BE2C (cell line): ENCODE results near the gene GIGYF2.

Experiments used
- DNase-seq: peaks from one replicate; pipeline ENCODE4 v3.0.0-alpha.2; 2020
- H3K27me3 ChIP-seq: fragments of 250-450 bp; sonication (Bioruptor Pico); 2 replicates; pipeline ENCODE4 v1.5.1; 2020; ENCODE audit warnings: mild to moderate bottlenecking
- H3K36me3 ChIP-seq: fragments of 250-450 bp; sonication (Bioruptor Pico); 2 replicates; pipeline ENCODE4 v1.5.1; 2020; ENCODE audit warnings: mild to moderate bottlenecking
- H3K4me1 ChIP-seq: fragments of 250-450 bp; sonication (Bioruptor Pico); 2 replicates; pipeline ENCODE4 v1.5.1; 2020
- H3K4me3 ChIP-seq: 2 replicates; pipeline ENCODE4 v1.5.1; 2011; ENCODE audit warnings: low read depth, low read length
- H3K9me3 ChIP-seq: fragments of 250-450 bp; sonication (Bioruptor Pico); 2 replicates; pipeline ENCODE4 v1.5.1; 2020
- TF ChIP-seq, protein P1 (sequence below): IDR thresholded peaks from 2 replicates; pipeline ENCODE4 v1.5.1; 2012; ENCODE audit warnings: mild to moderate bottlenecking, low read depth, low read length

The GIGYF2 gene

DNA sequence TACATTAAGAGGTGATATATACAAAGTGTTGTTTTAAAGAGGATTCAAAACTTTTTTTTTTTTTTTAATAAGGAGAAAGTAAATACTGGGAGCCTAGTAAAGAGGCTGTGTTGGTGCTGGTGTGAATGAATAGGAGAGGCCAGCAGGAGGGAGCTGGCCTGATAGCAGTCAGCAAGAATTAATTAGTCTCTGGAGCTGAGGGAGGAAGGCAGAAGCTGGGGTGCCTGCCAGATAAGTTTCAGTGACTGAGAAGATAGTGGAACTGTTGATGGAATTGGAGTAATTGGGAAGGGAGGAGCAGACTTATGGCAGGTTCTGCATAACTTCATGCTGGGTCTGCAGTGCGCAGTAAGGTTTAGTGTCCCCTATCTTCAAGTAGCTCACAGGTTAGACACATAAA lies 136.7 kb downstream of the GIGYF2 start:
- no peak for DNase-seq
- no peaks in the 10 kb centered on the region for H3K4me1 ChIP-seq
- no peaks in the 10 kb centered on the region for H3K9me3 ChIP-seq
- TF ChIP-seq, protein P1, sequence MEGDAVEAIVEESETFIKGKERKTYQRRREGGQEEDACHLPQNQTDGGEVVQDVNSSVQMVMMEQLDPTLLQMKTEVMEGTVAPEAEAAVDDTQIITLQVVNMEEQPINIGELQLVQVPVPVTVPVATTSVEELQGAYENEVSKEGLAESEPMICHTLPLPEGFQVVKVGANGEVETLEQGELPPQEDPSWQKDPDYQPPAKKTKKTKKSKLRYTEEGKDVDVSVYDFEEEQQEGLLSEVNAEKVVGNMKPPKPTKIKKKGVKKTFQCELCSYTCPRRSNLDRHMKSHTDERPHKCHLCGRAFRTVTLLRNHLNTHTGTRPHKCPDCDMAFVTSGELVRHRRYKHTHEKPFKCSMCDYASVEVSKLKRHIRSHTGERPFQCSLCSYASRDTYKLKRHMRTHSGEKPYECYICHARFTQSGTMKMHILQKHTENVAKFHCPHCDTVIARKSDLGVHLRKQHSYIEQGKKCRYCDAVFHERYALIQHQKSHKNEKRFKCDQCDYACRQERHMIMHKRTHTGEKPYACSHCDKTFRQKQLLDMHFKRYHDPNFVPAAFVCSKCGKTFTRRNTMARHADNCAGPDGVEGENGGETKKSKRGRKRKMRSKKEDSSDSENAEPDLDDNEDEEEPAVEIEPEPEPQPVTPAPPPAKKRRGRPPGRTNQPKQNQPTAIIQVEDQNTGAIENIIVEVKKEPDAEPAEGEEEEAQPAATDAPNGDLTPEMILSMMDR, result no peak
- H3K27me3 ChIP-seq, result no peaks in the 10 kb centered on the region
- no peak overlapping the region for H3K4me3 ChIP-seq
- peaks cover 57% of the 10 kb centered on the region for H3K36me3 ChIP-seq

- Histone ChIP-seq H3K9me3 (no peaks in the 10 kb centered on the region), H3K36me3 (peaks cover 65% of the 10 kb centered on the region), H3K27me3 (no peaks in the 10 kb centered on the region), H3K4me3 (no peak overlapping the region), H3K4me1 (no peaks in the 10 kb centered on the region)
- TF ChIP-seq, protein P1, result no peak
- DNase-seq, result no peak
Observed at GRCh38 chr2:232835687-232836208, 138.6 kb downstream of the GIGYF2 start.

GRCh38 chr2:232836934-232837333 lies 139.8 kb downstream of the GIGYF2 start:
- H3K9me3 ChIP-seq, result no peaks in the 10 kb centered on the region
- no peaks in the 10 kb centered on the region for H3K27me3 ChIP-seq
- DNase-seq, result no peak
- TF ChIP-seq, protein P1, result no peak
- H3K36me3 ChIP-seq, result peaks cover 66% of the 10 kb centered on the region
- H3K4me3 ChIP-seq, result no peak overlapping the region
- H3K4me1 ChIP-seq, result no peaks in the 10 kb centered on the region

DNA sequence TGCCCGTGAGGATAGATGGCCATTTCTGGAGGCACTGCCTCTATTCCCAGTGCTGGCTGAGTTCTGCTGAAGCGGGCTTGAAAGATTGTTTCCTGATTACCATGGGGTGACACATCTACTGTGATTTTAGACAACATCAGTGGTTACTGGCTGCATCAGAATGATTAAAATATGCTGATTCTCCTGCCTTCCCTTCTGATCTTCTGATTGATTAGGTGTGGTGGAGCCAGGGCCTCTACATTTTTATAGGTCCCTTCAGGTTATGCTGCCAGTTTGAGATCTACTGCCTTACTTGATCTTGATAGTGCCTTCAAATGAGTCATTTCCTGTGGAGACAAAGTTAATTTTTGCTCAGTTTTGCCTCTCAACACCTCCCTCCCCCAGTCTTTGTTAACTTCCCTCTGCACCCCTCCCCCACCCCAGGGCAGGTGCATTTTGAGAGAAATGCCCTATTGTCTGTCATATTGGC lies 141.3 kb downstream of the GIGYF2 start:
- Histone ChIP-seq H3K27me3 (no peaks in the 10 kb centered on the region), H3K9me3 (no peaks in the 10 kb centered on the region), H3K4me1 (no peaks in the 10 kb centered on the region), H3K36me3 (peaks cover 64% of the 10 kb centered on the region), H3K4me3 (no peak overlapping the region)
- DNase-seq, result no peak
- TF ChIP-seq, protein P1, result no peak

DNA sequence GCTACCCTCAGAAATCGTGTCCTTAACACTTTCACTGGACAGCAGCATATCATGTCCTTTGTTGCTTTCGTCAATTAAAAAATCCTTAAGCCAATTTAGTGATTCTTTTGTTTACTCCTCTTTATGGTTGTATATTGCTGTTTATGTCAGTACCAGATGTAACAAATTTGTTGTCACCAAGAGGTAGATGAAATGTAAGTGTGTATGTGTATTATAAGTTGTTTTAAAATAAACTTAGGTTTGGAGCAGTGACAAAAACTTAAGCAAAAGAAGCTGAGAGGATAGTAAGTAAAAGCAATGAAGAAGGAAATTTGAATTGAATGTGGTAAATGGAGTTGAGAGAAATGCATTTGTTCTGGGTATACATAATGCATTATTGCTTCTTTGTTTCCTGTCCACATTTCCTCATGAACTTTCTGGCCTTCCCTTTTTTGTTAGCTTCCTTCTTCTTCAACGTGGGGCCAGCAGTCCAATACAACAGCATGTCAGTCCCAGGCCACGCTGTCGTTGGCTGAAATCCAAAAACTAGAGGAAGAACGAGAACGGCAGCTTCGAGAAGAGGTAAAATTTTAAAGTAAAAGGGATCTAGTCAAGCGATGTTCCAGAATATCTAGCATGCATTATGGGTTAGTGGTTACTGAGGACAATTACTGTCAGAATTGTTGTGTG lies 142.4 kb downstream of the GIGYF2 start:
- no peak for DNase-seq
- Histone ChIP-seq H3K27me3 (no peaks in the 10 kb centered on the region), H3K9me3 (no peaks in the 10 kb centered on the region), H3K36me3 (peaks cover 64% of the 10 kb centered on the region), H3K4me3 (no peak overlapping the region), H3K4me1 (no peaks in the 10 kb centered on the region)
- TF ChIP-seq, protein P1, result no peak

GRCh38 chr2:232842689-232843088 lies 145.6 kb downstream of the GIGYF2 start:
- H3K9me3 ChIP-seq, result no peaks in the 10 kb centered on the region
- H3K4me1 ChIP-seq, result no peaks in the 10 kb centered on the region
- H3K36me3 ChIP-seq, result peaks cover 71% of the 10 kb centered on the region
- no peak for DNase-seq
- no peaks in the 10 kb centered on the region for H3K27me3 ChIP-seq
- TF ChIP-seq, protein P1, result no peak
- H3K4me3 ChIP-seq, result no peak overlapping the region
